ENCODE measurements around the gene MICAL3. TPM values are rescaled to one million over a fixed set of nuclear protein-coding genes. Genes with fewer than 3 reads are reported as not detected.

MICAL3 gene
- total and polyA plus RNA-seq, 5 donors: 30.4 to 105 (median 72.5) TPM

GRCh38 chr22:17803609-17804270 lies 220.6 kb downstream of the MICAL3 start:
- Histone ChIP-seq H3K27me3 (ENCODE audit: control insufficient read depth, insufficient read depth) (no peaks in the 10 kb centered on the region), H3K9me3 (ENCODE audit: control insufficient read depth, low read length) (no peaks in the 10 kb centered on the region), H3K4me3 (ENCODE audit: low read length) (no peak overlapping the region), H3K27ac (ENCODE audit: low read length) (no peak overlapping the region), H3K4me1 (ENCODE audit: control insufficient read depth, insufficient read depth, low read length) (no peaks in the 10 kb centered on the region)
- no peak for ATAC-seq
- WGBS: 90% methylated on average over 20 of the region's 20 CpGs
- no peak for DNase-seq
- intact Hi-C loops (cut with DNase I): no loop called here

- WGBS: 77% methylated on average over 2 of the region's 2 CpGs
- Histone ChIP-seq H3K27me3 (ENCODE audit: control insufficient read depth, insufficient read depth) (no peaks in the 10 kb centered on the region), H3K9me3 (ENCODE audit: control insufficient read depth, low read length) (no peaks in the 10 kb centered on the region), H3K4me3 (ENCODE audit: low read length) (no peak overlapping the region), H3K27ac (ENCODE audit: low read length) (no peak overlapping the region), H3K4me1 (ENCODE audit: control insufficient read depth, insufficient read depth, low read length) (no peaks in the 10 kb centered on the region)
- DNase-seq (no peak), ATAC-seq (no peak)
- intact Hi-C loops (cut with DNase I): no loop called here
Measured at GRCh38 chr22:17802822-17803221, 221.5 kb downstream of the MICAL3 start.

DNA sequence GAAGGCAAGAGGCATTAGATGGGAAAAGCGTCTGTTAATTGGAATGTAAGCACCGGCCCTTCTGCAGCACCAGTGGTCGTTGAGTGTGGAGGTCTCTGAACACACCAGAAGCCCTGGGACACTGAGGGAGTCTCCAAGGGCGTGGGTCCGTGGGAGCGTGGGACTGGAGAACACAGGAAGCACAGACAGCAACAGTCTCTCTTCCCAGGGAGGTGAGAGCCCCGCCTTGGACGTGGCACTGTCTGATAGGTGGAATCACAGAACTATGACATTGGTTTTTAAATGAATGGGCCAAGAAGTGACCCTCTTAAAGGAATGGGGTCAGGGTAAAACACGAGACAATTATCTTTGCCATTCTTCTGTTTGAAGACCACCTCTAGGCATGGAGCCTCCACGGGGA lies 221.9 kb downstream of the MICAL3 start:
- Histone ChIP-seq H3K4me3 (ENCODE audit: low read length) (no peak overlapping the region), H3K27ac (ENCODE audit: low read length) (no peak overlapping the region), H3K27me3 (ENCODE audit: control insufficient read depth, insufficient read depth) (no peaks in the 10 kb centered on the region), H3K9me3 (ENCODE audit: control insufficient read depth, low read length) (no peaks in the 10 kb centered on the region), H3K4me1 (ENCODE audit: control insufficient read depth, insufficient read depth, low read length) (no peaks in the 10 kb centered on the region)
- DNase-seq: peak in 1 of 3 donors; percentile 27
- no peak for ATAC-seq
- 85% methylated on average over 10 of the region's 10 CpGs for WGBS
- intact Hi-C loops (cut with DNase I): no loop called here

DNA sequence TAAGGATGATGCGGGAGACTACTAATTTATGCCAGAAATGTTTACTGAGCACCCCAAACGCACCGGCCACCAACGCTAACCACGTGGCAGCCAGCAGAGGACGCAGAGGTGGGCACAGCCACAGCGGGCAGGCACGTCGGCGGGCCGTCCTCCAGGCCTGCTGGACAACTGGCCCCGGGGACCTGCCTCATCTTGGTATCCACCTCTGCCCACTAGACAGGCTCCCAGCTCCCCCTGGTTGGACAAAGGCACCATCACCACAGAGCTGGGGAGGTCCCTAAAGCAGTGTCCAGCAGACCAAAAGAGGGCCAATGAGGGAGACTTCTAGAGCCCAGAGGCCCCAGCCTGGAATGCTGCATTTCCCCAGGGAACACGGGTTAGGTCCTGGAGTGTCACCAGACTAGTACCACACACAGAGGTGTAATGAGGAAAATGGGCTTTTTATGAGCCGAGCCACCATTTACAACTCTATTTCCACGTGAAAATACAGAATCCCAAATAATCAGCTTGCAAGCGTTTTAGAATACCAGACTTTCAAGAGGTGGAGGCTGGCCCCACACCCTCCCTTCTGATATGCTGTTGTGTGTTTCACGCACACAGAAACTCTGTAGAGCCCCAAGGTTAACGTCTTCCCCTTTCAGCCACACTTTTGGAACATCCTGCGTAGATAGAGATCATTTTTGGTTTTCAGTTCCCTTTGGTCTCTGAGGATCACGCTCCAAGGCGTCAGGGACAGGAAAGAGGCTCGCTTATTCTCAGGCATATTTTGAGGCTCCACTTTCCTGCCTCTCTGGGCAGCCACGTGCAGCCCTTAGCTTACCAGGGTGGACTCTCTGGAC lies 226.4 kb downstream of the MICAL3 start:
- intact Hi-C loops (cut with DNase I): loop anchor here in 1 of 4 donors (5.0 kb wide), 1 partner anchor 51 kb away; no protein-coding TSS in a partner anchor
- Histone ChIP-seq H3K27me3 (ENCODE audit: control insufficient read depth, insufficient read depth) (no peaks in the 10 kb centered on the region), H3K9me3 (ENCODE audit: control insufficient read depth, low read length) (no peaks in the 10 kb centered on the region), H3K4me1 (ENCODE audit: control insufficient read depth, insufficient read depth, low read length) (no peaks in the 10 kb centered on the region), H3K4me3 (ENCODE audit: low read length) (no peak overlapping the region), H3K27ac (ENCODE audit: low read length) (no peak overlapping the region)
- 86% methylated on average over 23 of the region's 23 CpGs for WGBS
- peak in 1 of 3 donors; percentile 47 for DNase-seq
- ATAC-seq: no peak

DNA sequence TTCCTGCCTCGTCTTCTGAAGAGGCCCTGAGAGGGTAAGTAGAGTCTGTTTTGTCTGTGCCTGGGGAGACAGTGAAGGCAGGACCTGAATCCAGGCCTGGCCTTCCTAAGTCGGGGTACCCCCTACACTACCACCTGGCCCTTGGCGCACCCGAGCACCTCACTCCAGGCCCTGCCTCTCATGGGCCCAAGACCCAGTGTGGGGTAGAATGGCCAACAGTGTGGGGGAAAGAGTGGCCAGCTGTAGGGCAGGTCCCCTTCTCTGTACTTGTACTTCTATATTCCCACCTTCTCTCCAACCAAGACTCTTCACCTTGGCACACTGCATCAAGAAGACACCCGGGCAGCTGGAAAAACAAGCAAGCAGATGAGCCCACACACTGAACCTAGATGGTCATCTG lies 227.7 kb downstream of the MICAL3 start:
- intact Hi-C loops (cut with DNase I): loop anchor here in 1 of 4 donors (5.0 kb wide), 1 partner anchor 49 kb away; no protein-coding TSS in a partner anchor
- ATAC-seq: no peak
- 96% methylated on average over 5 of the region's 5 CpGs for WGBS

GRCh38 chr22:17795661-17796548 lies 228.5 kb downstream of the MICAL3 start:
- intact Hi-C loops (cut with DNase I): loop anchor here in 1 of 4 donors (5.0 kb wide), 1 partner anchor 49 kb away; no protein-coding TSS in a partner anchor
- DNase-seq (peak in 1 of 3 donors; percentile 26), ATAC-seq (no peak)
- 92% methylated on average over 32 of the region's 32 CpGs for WGBS
- H3K27ac ChIP-seq (ENCODE audit: low read length): no peak overlapping the region
- H3K4me3 ChIP-seq (ENCODE audit: low read length): no peak overlapping the region
- H3K4me1 ChIP-seq (ENCODE audit: control insufficient read depth, insufficient read depth, low read length): no peaks in the 10 kb centered on the region
- H3K9me3 ChIP-seq (ENCODE audit: control insufficient read depth, low read length): no peaks in the 10 kb centered on the region
- H3K27me3 ChIP-seq (ENCODE audit: control insufficient read depth, insufficient read depth): no peaks in the 10 kb centered on the region

More for the DNA sequence above, 227.7 kb downstream of the MICAL3 start:
- peak in 1 of 3 donors; percentile 33 for DNase-seq
- Histone ChIP-seq H3K4me3 (ENCODE audit: low read length) (no peak overlapping the region), H3K4me1 (ENCODE audit: control insufficient read depth, insufficient read depth, low read length) (no peaks in the 10 kb centered on the region), H3K27me3 (ENCODE audit: control insufficient read depth, insufficient read depth) (no peaks in the 10 kb centered on the region), H3K9me3 (ENCODE audit: control insufficient read depth, low read length) (no peaks in the 10 kb centered on the region), H3K27ac (ENCODE audit: low read length) (no peak overlapping the region)

GRCh38 chr22:17794726-17795542 lies 229.4 kb downstream of the MICAL3 start:
- ATAC-seq (no peak), DNase-seq (peak in 1 of 3 donors; percentile 28)
- no peak overlapping the region for H3K4me3 ChIP-seq (ENCODE audit: low read length)
- WGBS: 89% methylated on average over 25 of the region's 25 CpGs
- intact Hi-C loops (cut with DNase I): loop anchor here in 1 of 4 donors (5.0 kb wide), 1 partner anchor 48 kb away; no protein-coding TSS in a partner anchor
- no peak overlapping the region for H3K27ac ChIP-seq (ENCODE audit: low read length)
- H3K27me3 ChIP-seq (ENCODE audit: control insufficient read depth, insufficient read depth): no peaks in the 10 kb centered on the region
- no peaks in the 10 kb centered on the region for H3K4me1 ChIP-seq (ENCODE audit: control insufficient read depth, insufficient read depth, low read length)
- H3K9me3 ChIP-seq (ENCODE audit: control insufficient read depth, low read length): no peaks in the 10 kb centered on the region

DNA sequence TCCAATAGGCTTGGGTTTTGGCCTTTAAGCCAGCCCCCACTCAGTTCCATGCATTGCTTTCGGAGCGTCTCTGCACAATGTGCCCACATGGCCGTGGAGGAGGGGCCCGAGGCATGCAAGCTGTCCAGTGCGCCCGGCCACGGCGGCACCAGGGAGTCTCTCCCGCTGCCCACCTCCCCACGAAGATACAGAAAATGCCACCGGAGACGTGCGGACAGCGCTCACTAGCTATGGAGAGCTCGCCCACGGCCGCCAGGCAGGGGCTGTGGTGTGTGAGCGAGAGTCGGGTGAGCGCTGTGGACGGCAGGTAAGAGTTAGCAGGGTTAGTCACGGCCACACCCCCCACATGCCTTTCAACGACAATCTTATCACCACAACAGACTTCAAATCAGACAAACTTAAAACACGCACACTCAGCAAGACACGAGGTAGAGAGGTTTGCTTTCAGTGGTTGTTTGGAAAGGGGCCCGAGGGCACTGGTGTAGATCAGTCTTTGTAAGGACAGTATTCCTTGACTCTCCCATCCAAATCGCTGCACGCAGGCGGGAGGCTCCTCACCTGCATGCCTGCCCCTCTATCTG lies 231.4 kb downstream of the MICAL3 start:
- no peaks in the 10 kb centered on the region for H3K27me3 ChIP-seq (ENCODE audit: control insufficient read depth, insufficient read depth)
- no peaks in the 10 kb centered on the region for H3K4me1 ChIP-seq (ENCODE audit: control insufficient read depth, insufficient read depth, low read length)
- no peak overlapping the region for H3K27ac ChIP-seq (ENCODE audit: low read length)
- DNase-seq (peak in 1 of 3 donors; percentile 44), ATAC-seq (no peak)
- H3K4me3 ChIP-seq (ENCODE audit: low read length): no peak overlapping the region
- intact Hi-C loops (cut with DNase I): no loop called here
- no peaks in the 10 kb centered on the region for H3K9me3 ChIP-seq (ENCODE audit: control insufficient read depth, low read length)
- 84% methylated on average over 29 of the region's 29 CpGs for WGBS

DNA sequence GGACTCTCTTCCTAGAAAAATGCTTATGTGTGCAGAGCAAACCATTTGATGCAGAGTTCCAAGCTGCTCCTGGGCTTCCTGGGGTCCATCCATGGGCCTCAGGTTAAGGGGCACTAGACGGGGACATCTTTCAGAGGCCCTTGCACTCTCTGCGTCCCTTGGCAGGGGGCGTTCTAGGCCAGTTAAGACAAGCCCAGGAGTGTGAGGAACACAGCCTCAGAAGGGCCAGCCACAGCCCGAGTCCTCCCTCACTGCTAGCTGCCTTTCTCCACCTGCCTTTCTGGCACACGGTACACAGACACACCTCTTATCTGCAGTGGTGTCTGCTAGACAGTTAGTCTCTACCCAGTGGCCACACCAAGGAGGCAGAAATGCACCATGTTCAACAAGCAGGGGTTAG lies 232.1 kb downstream of the MICAL3 start:
- DNase-seq (peak in 1 of 3 donors; percentile 26), ATAC-seq (no peak)
- intact Hi-C loops (cut with DNase I): no loop called here
- Histone ChIP-seq H3K27me3 (ENCODE audit: control insufficient read depth, insufficient read depth) (no peaks in the 10 kb centered on the region), H3K27ac (ENCODE audit: low read length) (no peak overlapping the region), H3K4me1 (ENCODE audit: control insufficient read depth, insufficient read depth, low read length) (peaks cover under 1% of the 10 kb centered on the region), H3K9me3 (ENCODE audit: control insufficient read depth, low read length) (no peaks in the 10 kb centered on the region), H3K4me3 (ENCODE audit: low read length) (no peak overlapping the region)
- 72% methylated on average over 5 of the region's 5 CpGs for WGBS

- H3K9me3 ChIP-seq (ENCODE audit: control insufficient read depth, low read length): no peaks in the 10 kb centered on the region
- H3K4me1 ChIP-seq (ENCODE audit: control insufficient read depth, insufficient read depth, low read length): peaks cover 3% of the 10 kb centered on the region
- 92% methylated on average over 21 of the region's 21 CpGs for WGBS
- ATAC-seq: no peak
- intact Hi-C loops (cut with DNase I): no loop called here
- H3K4me3 ChIP-seq (ENCODE audit: low read length): no peak overlapping the region
- DNase-seq: peak in 2 of 3 donors; percentile 28 to 38
- no peaks in the 10 kb centered on the region for H3K27me3 ChIP-seq (ENCODE audit: control insufficient read depth, insufficient read depth)
- no peak overlapping the region for H3K27ac ChIP-seq (ENCODE audit: low read length)
Measured at GRCh38 chr22:17791196-17791595, 233.2 kb downstream of the MICAL3 start.

Measured in right cardiac atrium (tissue), 5 donors.